SK-N-SH (cell line): ENCODE data around the gene TTC28.

ENCODE experiments used
- CHD2 ChIP-seq: fragments of 150-350 bp; IDR thresholded peaks from 2 replicates; pipeline ENCODE4 v1.6.1; 2018; ENCODE audit warnings: low read length; ENCODE audit not compliant: partially characterized antibody
- CTCF ChIP-seq: fragments of 200-600 bp; sonication (generic); IDR thresholded peaks from 2 replicates; pipeline ENCODE4 v1.6.1; 2017; ENCODE audit warnings: antibody characterized with exemption, mild to moderate bottlenecking, moderate library complexity
- ELF1 ChIP-seq: IDR thresholded peaks from 2 replicates; pipeline ENCODE4 v1.4.0; 2012
- EP300 ChIP-seq, 2 experiments: IDR thresholded peaks; 2 replicates each; pipeline versions ENCODE4 v1.4.0 to v1.6.1; 2012; ENCODE audit warnings: borderline replicate concordance in 1 of 2, low read depth in 1 of 2, low read length in 1 of 2
- EZH2phosphoT487 ChIP-seq: fragments of 200-600 bp; sonication (generic); IDR thresholded peaks from 2 replicates; pipeline ENCODE4 v1.6.1; 2017; ENCODE audit warnings: low read depth, mixed run types, mild to moderate bottlenecking, antibody characterized with exemption, moderate library complexity, borderline replicate concordance
- FOXJ3 ChIP-seq: sonication (generic); formaldehyde crosslinking; IDR thresholded peaks from 2 replicates; pipeline ENCODE4 v1.5.1; 2020; ENCODE audit warnings: mild to moderate bottlenecking, missing genetic modification reagents
- NFIC ChIP-seq: IDR thresholded peaks from 2 replicates; pipeline ENCODE4 v1.4.0; 2012; ENCODE audit warnings: borderline replicate concordance
- POLR2AphosphoS5 ChIP-seq: IDR thresholded peaks from 2 replicates; pipeline ENCODE4 v1.6.1; 2012; ENCODE audit warnings: low read depth, low read length
- RAD21 ChIP-seq: IDR thresholded peaks from 2 replicates; pipeline ENCODE4 v1.6.1; 2012; ENCODE audit warnings: mild to moderate bottlenecking, low read length
- RCOR1 ChIP-seq: fragments of 150-350 bp; IDR thresholded peaks from 2 replicates; pipeline ENCODE4 v1.6.1; 2017; ENCODE audit warnings: antibody characterized with exemption, low read length
- RXRA ChIP-seq: IDR thresholded peaks from 2 replicates; pipeline ENCODE4 v1.4.0; 2012; ENCODE audit warnings: low read depth, mild to moderate bottlenecking, borderline replicate concordance
- TCF12 ChIP-seq: IDR thresholded peaks from 2 replicates; pipeline ENCODE4 v1.4.0; 2012

- TF ChIP-seq RCOR1 (no peak), FOXJ3 (CRISPR knock-in tag) (no peak), EP300 (IDR thresholded peaks at IDR 0.05; ENCODE audit: borderline replicate concordance in 1 of 2, low read depth in 1 of 2, low read length in 1 of 2) (no peak), CHD2 (no peak), NFIC (no peak), CTCF (no peak), TCF12 (no peak), POLR2AphosphoS5 (no peak), RAD21 (no peak), EZH2phosphoT487 (no peak), ELF1 (no peak), RXRA (no peak)
These were observed 181.6 kb downstream of the TTC28 start for GRCh38 chr22:28498044-28498443.
